ENCODE measurements around the gene LRRC45. TPM values are rescaled to one million over a fixed set of nuclear protein-coding genes. Genes with fewer than 3 reads are reported as not detected.
A peak's percentile ranks its signal among the peaks of the same experiment; 100 is the strongest.

The LRRC45 gene
- total RNA-seq, 4 donors from 2014 or later, result 0.29 to 14.2 (median 5.3) TPM

DNA sequence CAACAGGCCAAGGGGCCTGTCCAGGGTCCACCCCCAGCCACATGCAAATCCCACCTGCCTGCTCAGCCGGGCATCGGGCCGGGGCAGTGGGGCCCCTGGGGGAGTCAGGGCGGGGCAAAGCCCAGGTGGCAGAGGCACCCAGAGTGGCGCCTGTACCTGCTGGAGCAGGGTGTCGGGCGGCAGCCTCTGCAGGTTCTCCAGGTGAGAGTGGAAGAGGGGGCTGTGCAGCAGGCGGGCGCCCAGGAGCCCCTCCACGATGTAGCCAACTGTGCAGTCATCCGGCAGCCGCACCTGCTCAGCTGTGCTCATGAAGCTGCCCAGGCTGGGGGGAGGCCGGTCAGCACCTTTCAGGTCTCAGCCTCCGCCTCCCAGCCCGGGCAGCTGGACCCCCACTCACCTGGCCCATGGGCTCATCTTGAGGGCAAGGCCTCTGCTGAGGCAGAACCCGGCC is 26.4 kb downstream of the LRRC45 start:
- Histone ChIP-seq H3K27ac (no peak overlapping the region), H3K9me3 (no peaks in the 10 kb centered on the region), H3K4me1 (peaks cover 0 to 28% of the 10 kb centered on the region in 2 donors), H3K36me3 (no peaks in the 10 kb centered on the region), H3K4me3 (no peak overlapping the region), H3K27me3 (no peaks in the 10 kb centered on the region)
- no peak for DNase-seq
- intact Hi-C loops (cut with DNase I; ENCODE audit: low total_unique reads), result no loop called here
- TF ChIP-seq POLR2A (IDR thresholded peaks at IDR 0.05), result no peak
- no peak for TF ChIP-seq CTCF (IDR thresholded peaks at IDR 0.05)

DNA sequence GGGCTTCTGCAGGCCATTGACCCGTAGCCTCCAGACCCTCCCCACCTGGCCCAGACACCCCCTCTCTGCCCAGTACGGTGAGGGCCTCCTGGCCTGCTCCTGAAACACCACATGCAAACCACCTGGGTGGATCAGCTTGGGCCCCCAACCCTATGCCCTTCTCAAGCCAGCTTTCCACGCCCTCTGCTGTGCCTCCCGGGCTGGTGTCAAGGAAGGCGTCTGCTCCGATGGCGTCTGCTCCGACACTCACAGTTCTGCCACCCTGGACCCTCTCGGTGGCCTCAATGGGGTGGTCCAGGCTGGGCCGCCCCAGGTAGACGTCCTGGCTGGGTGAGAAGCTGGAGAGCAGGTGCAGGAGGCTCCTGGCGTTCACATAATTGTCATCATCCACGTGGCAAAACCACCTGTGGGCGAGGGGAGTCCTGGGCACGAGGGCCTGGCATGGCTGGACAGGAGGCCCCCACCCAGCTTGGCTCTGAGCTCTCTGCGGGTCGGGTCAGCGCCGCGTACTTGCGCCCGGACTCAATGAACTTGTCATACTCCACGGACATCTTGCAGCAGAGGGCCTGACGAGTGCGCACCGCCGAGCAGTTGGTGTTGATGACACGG is 27.2 kb downstream of the LRRC45 start:
- DNase-seq, result no peak
- peak overlapping the region; percentile 48 to 98 for H3K4me3 ChIP-seq
- no peaks in the 10 kb centered on the region for H3K27me3 ChIP-seq
- H3K9me3 ChIP-seq, result no peaks in the 10 kb centered on the region
- H3K4me1 ChIP-seq, result peaks cover 0 to 28% of the 10 kb centered on the region in 2 donors
- intact Hi-C loops (cut with DNase I; ENCODE audit: low total_unique reads), result no loop called here
- H3K36me3 ChIP-seq, result no peaks in the 10 kb centered on the region
- TF ChIP-seq POLR2A (IDR thresholded peaks at IDR 0.05) (no peak), CTCF (IDR thresholded peaks at IDR 0.05) (no peak)
- H3K27ac ChIP-seq, result no peak overlapping the region

GRCh38 chr17:82050761-82051641 is 27.9 kb downstream of the LRRC45 start:
- Histone ChIP-seq H3K27me3 (no peaks in the 10 kb centered on the region), H3K27ac (peak overlapping the region; percentile 60 to 73), H3K36me3 (no peaks in the 10 kb centered on the region), H3K4me1 (peaks cover 0 to 28% of the 10 kb centered on the region in 2 donors), H3K4me3 (peak overlapping the region; percentile 48 to 98), H3K9me3 (no peaks in the 10 kb centered on the region)
- intact Hi-C loops (cut with DNase I; ENCODE audit: low total_unique reads), result no loop called here
- no peak for DNase-seq
- TF ChIP-seq POLR2A (IDR thresholded peaks at IDR 0.05) (no peak), CTCF (IDR thresholded peaks at IDR 0.05) (no peak)

DNA sequence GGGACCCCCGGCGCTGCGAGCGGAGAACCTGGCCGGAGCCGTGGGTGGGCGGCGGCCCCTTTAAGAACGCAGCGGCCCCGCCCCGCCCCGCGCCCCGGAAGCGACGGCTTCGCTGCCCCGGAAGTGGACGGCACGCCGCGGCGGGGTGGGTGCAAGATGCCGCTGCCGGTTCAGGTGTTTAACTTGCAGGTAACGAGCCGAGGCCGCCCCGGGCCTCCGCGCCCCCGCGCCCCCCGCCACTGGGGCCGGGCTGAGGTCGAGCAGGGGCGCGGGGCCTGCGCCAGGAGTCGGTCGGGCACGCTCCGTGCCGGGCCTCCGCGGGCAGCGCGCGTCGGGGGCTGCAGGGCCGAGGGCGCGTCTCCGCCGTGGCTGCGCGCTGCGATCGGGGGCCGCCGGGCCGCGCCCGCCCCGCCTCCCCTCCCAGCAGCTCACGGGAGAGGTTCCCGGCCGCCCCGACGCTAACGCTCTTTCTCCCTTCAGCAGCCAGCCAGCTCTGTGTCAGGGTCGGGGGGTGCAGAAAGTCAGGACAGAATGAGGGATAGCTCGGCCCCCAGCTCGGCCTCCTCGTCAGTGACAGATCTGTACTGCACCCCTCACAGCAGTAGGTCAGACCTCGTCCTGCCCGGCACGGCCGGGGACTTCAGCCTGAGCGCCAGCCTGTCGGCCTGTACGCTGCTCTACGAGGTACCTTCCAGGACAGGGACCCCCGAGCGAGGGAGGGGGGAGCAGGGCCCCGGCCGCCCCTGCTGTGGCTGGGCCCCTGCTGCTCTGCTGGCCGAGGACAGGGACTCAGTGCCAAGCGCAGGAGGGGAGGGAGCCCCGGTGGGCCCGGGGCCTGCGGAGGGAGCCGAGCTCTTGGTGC is 28.9 kb downstream of the LRRC45 start, which contains the start of the genes GPS1 and RFNG:
TSS of gene GPS1 (plus strand) at position 123 of the 862 bp plus-strand sequence. CDS start at position 157, 34 bp downstream.
TSS of gene RFNG (minus strand) at position 36 of the 862 bp plus-strand sequence. CDS start 45 bp downstream, outside the sequence.
- no peaks in the 10 kb centered on the region for H3K27me3 ChIP-seq
- peak within 1 kb of the TSS; percentile 60 to 73 for H3K27ac ChIP-seq
- peak; percentile 69 to 73 for DNase-seq
- no peaks in the 10 kb centered on the region for H3K36me3 ChIP-seq
- H3K9me3 ChIP-seq, result no peaks in the 10 kb centered on the region
- H3K4me3 ChIP-seq, result peak within 1 kb of the TSS; percentile 48 to 98
- intact Hi-C loops (cut with DNase I; ENCODE audit: low total_unique reads), result no loop called here
- peaks cover 0 to 28% of the 10 kb centered on the region in 2 donors for H3K4me1 ChIP-seq
- TF ChIP-seq CTCF (IDR thresholded peaks at IDR 0.05), result no peak
- TF ChIP-seq POLR2A (IDR thresholded peaks at IDR 0.05), result peak in 1 of 2 donors; percentile 53

Data from uterus (tissue), 4 donors.